OCI-LY3 (cell line): Measurements from ENCODE around the gene ADSS2.

Experiments
- H2AFZ ChIP-seq: fragments of 200-600, 300-600 bp; shearing (Covaris generic); 2 replicates; pipeline ENCODE4 v1.6.0; 2014; ENCODE audit warnings: antibody characterized with exemption, low read depth, low read length
- H3K27ac ChIP-seq: fragments of 200-600, 300-600 bp; sonication (generic); 2 replicates; pipeline ENCODE4 v1.5.1; 2014; ENCODE audit warnings: mild to moderate bottlenecking, low read length, moderate library complexity, mixed read lengths
- H3K27me3 ChIP-seq: fragments of 200-600, 300-600 bp; sonication (generic); 2 replicates; pipeline ENCODE4 v1.6.1; 2014; ENCODE audit warnings: low read depth, low read length, mixed read lengths
- H3K36me3 ChIP-seq: fragments of 200-600, 300-600 bp; sonication (generic); replicated peaks from 2 replicates; pipeline ENCODE3; 2014; ENCODE audit warnings: low read depth, low read length, mixed read lengths
- H3K4me1 ChIP-seq: fragments of 300-600, 200-600 bp; sonication (generic); 2 replicates; pipeline ENCODE4 v1.6.1; 2014; ENCODE audit warnings: low read length, mixed read lengths
- H3K4me2 ChIP-seq: fragments of 200-600, 300-600 bp; sonication (generic); 2 replicates; pipeline ENCODE4 v1.6.1; 2014; ENCODE audit warnings: low read length, mixed read lengths
- H3K4me3 ChIP-seq: fragments of 300-600, 200-600 bp; sonication (generic); 2 replicates; pipeline ENCODE4 v1.5.1; 2014; ENCODE audit warnings: antibody characterized with exemption, mild to moderate bottlenecking, low read length, moderate library complexity
- H3K79me2 ChIP-seq: fragments of 300-600, 200-600 bp; shearing (Covaris generic); 2 replicates; pipeline ENCODE4 v1.6.1; 2014; ENCODE audit warnings: mild to moderate bottlenecking, low read length, mixed read lengths
- H3K9ac ChIP-seq: fragments of 300-600, 200-600 bp; shearing (Covaris generic); 2 replicates; pipeline ENCODE4 v1.6.0; 2014; ENCODE audit warnings: mild to moderate bottlenecking, low read length, moderate library complexity
- H3K9me3 ChIP-seq: fragments of 200-600, 300-600 bp; shearing (Covaris generic); 2 replicates; pipeline ENCODE4 v1.6.1; 2014; ENCODE audit warnings: low read length, mixed read lengths; ENCODE audit not compliant: insufficient read depth
- H4K20me1 ChIP-seq: fragments of 200-600, 300-600 bp; sonication (generic); 2 replicates; pipeline ENCODE4 v1.6.1; 2016; ENCODE audit warnings: low read length, mixed read lengths; ENCODE audit not compliant: insufficient read depth
- EZH2phosphoT487 ChIP-seq: fragments of 200-600 bp; shearing (Covaris generic); IDR thresholded peaks from 2 replicates; pipeline ENCODE4 v1.6.1; 2018; ENCODE audit warnings: antibody characterized with exemption, mixed run types, low read depth
- TF ChIP-seq, protein P1 (sequence below): fragments of 200-600, 300-600 bp; sonication (generic); IDR thresholded peaks from 2 replicates; pipeline ENCODE4 v1.5.1; 2014; ENCODE audit warnings: antibody characterized with exemption, low read length, low read depth

The ADSS2 gene

GRCh38 chr1:244400974-244401373 is 50.7 kb downstream of the ADSS2 start:
- Histone ChIP-seq H4K20me1 (no peaks in the 10 kb centered on the region), H3K27ac (no peak overlapping the region), H3K36me3 (peaks cover 39% of the 10 kb centered on the region), H3K79me2 (no peaks in the 10 kb centered on the region), H3K4me1 (no peaks in the 10 kb centered on the region), H3K4me2 (no peak overlapping the region), H3K9me3 (no peaks in the 10 kb centered on the region), H3K27me3 (no peaks in the 10 kb centered on the region), H3K9ac (no peak overlapping the region), H2AFZ (no peak overlapping the region), H3K4me3 (no peak overlapping the region)
- TF ChIP-seq EZH2phosphoT487: no peak
- TF ChIP-seq, protein P1, sequence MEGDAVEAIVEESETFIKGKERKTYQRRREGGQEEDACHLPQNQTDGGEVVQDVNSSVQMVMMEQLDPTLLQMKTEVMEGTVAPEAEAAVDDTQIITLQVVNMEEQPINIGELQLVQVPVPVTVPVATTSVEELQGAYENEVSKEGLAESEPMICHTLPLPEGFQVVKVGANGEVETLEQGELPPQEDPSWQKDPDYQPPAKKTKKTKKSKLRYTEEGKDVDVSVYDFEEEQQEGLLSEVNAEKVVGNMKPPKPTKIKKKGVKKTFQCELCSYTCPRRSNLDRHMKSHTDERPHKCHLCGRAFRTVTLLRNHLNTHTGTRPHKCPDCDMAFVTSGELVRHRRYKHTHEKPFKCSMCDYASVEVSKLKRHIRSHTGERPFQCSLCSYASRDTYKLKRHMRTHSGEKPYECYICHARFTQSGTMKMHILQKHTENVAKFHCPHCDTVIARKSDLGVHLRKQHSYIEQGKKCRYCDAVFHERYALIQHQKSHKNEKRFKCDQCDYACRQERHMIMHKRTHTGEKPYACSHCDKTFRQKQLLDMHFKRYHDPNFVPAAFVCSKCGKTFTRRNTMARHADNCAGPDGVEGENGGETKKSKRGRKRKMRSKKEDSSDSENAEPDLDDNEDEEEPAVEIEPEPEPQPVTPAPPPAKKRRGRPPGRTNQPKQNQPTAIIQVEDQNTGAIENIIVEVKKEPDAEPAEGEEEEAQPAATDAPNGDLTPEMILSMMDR: no peak

DNA sequence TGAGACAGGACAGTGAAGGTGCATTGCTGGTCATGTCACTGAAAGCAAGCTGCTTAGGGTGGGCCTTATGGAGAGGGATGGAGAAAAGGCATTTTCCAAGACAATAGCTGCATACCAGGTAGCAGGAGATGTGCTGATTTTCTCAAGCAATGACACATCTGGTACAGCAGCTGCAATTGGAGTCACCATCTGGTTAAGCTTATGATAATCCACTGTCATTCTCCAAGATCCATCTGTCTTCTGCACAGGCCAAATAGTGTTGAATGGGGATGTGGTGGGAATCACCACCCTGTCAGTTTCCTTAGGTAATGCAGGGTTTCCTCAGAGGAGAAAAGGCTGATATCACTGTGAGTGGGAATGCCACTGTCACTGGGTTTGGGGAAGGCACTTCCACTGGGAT is 54.6 kb downstream of the ADSS2 start:
- no peaks in the 10 kb centered on the region for H4K20me1 ChIP-seq
- no peak overlapping the region for H3K4me3 ChIP-seq
- no peaks in the 10 kb centered on the region for H3K79me2 ChIP-seq
- H3K36me3 ChIP-seq: peaks cover 14% of the 10 kb centered on the region
- H2AFZ ChIP-seq: no peak overlapping the region
- H3K27ac ChIP-seq: no peak overlapping the region
- H3K27me3 ChIP-seq: no peaks in the 10 kb centered on the region
- no peaks in the 10 kb centered on the region for H3K4me1 ChIP-seq
- no peak overlapping the region for H3K9ac ChIP-seq
- H3K9me3 ChIP-seq: no peaks in the 10 kb centered on the region
- no peak overlapping the region for H3K4me2 ChIP-seq
- TF ChIP-seq, protein P1: no peak
- TF ChIP-seq EZH2phosphoT487: no peak

DNA sequence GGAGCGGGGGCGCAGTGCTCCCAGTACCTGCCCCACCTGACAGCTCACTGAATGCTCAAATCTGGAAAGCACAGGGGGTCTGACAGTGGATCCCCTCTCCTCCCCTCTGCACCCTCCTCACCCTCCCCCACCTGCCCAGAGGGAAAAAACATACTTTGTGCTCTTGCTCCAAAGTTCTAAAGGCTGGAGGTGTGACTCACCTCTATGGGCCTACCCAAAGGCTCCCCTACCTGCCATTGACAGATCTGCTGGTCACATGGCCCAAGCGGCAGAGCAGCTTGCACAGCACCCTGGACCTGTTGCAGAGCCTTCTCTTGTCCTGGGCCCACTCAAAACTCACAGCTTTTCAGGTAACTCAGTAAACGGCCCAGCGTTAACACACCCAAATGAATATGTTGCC is 55.7 kb downstream of the ADSS2 start:
- no peak overlapping the region for H3K4me3 ChIP-seq
- H3K79me2 ChIP-seq: no peaks in the 10 kb centered on the region
- H3K36me3 ChIP-seq: peaks cover 2% of the 10 kb centered on the region
- no peak overlapping the region for H3K4me2 ChIP-seq
- H3K9ac ChIP-seq: no peak overlapping the region
- no peak overlapping the region for H2AFZ ChIP-seq
- TF ChIP-seq EZH2phosphoT487: no peak
- TF ChIP-seq, protein P1: no peak
- no peaks in the 10 kb centered on the region for H3K4me1 ChIP-seq
- no peaks in the 10 kb centered on the region for H3K27me3 ChIP-seq
- no peaks in the 10 kb centered on the region for H3K9me3 ChIP-seq
- no peaks in the 10 kb centered on the region for H4K20me1 ChIP-seq
- no peak overlapping the region for H3K27ac ChIP-seq

DNA sequence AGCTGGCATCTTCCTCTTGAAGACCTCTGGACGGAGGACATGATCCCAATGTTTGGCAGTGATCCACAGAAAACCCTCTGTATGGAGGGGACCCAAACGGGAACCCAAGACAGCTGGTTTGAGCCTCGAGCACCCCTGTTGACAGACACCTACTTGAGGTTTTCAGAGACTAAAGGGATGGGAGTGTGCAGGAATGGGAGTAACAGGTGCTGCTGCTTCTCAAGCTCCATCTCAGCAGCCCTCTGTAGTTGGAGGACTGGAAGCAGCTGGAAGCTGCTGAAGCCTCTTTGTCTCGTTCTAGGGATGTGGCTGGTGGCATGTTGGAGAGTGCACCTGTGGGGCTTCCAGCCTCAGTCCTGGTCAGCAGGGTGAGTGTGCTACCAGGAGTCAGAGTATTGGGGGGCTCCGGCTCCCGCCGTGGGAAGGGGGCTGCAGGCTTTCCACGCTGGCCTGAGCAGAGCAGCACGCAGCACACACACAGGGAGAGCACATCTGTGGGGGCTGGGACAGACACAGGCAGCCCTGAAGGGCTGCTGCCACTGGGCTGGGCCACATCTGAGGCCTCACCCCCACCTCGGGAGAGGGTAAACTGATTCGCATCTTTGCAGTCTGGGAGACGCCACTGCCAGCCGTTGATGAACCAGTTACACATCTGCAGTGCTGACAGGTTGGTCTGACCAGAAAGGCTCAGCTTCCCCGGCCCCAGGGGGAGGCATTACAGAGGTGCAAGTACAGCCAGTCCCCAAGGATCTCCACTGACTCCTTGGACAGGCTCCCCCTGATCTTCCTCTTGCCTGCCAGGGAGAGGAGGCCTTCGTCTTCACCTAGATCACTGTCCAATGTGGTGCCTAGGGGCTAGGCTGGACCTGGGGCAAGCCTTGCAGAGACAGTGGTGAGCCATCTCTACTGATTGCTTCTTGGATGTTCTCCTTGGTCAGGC is 56.6 kb downstream of the ADSS2 start:
- Histone ChIP-seq H3K36me3 (no peaks in the 10 kb centered on the region), H3K4me1 (no peaks in the 10 kb centered on the region), H3K79me2 (no peaks in the 10 kb centered on the region), H4K20me1 (no peaks in the 10 kb centered on the region), H3K27me3 (no peaks in the 10 kb centered on the region), H3K9me3 (no peaks in the 10 kb centered on the region), H3K4me2 (no peak overlapping the region), H3K27ac (no peak overlapping the region), H3K4me3 (no peak overlapping the region), H3K9ac (no peak overlapping the region), H2AFZ (no peak overlapping the region)
- TF ChIP-seq, protein P1: no peak
- TF ChIP-seq EZH2phosphoT487: no peak
